HepG2 (cell line): ENCODE results near the gene GLOD4. TPM values are rescaled to one million over a fixed set of nuclear protein-coding genes. Genes with fewer than 3 reads are reported as not detected.
"Not testable (repeated sequence)": the region's sequence is repeated elsewhere in the genome, so short reads cannot be mapped to it uniquely, and the experiment has no call there.

Experiments used
- ATAC-seq: fragments of 200-7000 bp; cut with Tn5 transposase; 3 replicates; pipeline ENCODE4 v1.9.1; 2020; ENCODE audit warnings: mild to moderate bottlenecking, moderate library complexity
- BruUV-seq: library from RNA; stranded (reverse); fragments of 400-500 nt; replicated peaks from 2 replicates; lab custom pipeline; 2021; lab: Mats Ljungman, UMichigan
- CTCF ChIA-PET: fragments of 300-600 bp; formaldehyde crosslinking; extraction: SDS; loops from one replicate; lab custom pipeline; 2021; ENCODE audit warnings: low total read pairs, inconsistent platforms, low intra/inter-chr PET ratio; lab: Yijun Ruan, JAX
- POLR2A ChIA-PET: fragments of 350-600 bp; sonication (Branson Sonifier 250); formaldehyde crosslinking; loops from one replicate; lab custom pipeline; 2020; ENCODE audit warnings: antibody characterized with exemption, inconsistent platforms; lab: Yijun Ruan, JAX
- DNase-seq: peaks from one replicate; pipeline ENCODE4 v3.0.0-alpha.2; 2015; ENCODE audit warnings: low spot score
- FAIRE-seq: peaks from 3 replicates; lab custom pipeline; 2011; peaks lifted over from hg19 to GRCh38; lab: Jason Lieb, UNC
- H2AFZ ChIP-seq: one replicate; pipeline ENCODE4 v1.6.1; 2011; ENCODE audit warnings: low read length, inconsistent platforms
- H3K27ac ChIP-seq: fragments of 300-600 bp; 3 replicates; pipeline ENCODE4 v1.8.0; 2011; ENCODE audit warnings: mixed run types, mild to moderate bottlenecking, mixed read lengths, low read length, inconsistent platforms; ENCODE audit not compliant: insufficient read depth; ENCODE audit errors: extremely low read length
- H3K27me3 ChIP-seq, 2 experiments: fragments of 200-600 bp in 1 of 2; 2 replicates in 1 of 2; 3 replicates in 1 of 2; pipeline versions ENCODE4 v1.6.0 to v1.8.0; 2011; ENCODE audit warnings: low read length in 2 of 2, mild to moderate bottlenecking in 2 of 2, moderate library complexity in 2 of 2, inconsistent platforms in 1 of 2; ENCODE audit not compliant: insufficient read depth in 2 of 2, control insufficient read depth in 1 of 2
- H3K36me3 ChIP-seq, 2 experiments: fragments of 200-600 bp in 1 of 2; replicated peaks in 1 of 2; 2 replicates in 1 of 2; 3 replicates in 1 of 2; pipeline versions ENCODE4 v1.5.1 to v1.8.0; 2011; ENCODE audit warnings: low read length in 2 of 2, inconsistent platforms in 1 of 2; ENCODE audit not compliant: insufficient read depth in 2 of 2, control insufficient read depth in 1 of 2
- H3K4me1 ChIP-seq: 2 replicates; pipeline ENCODE4 v1.5.1; 2012; ENCODE audit warnings: low read length, inconsistent platforms; ENCODE audit not compliant: insufficient read depth
- H3K4me2 ChIP-seq: 2 replicates; pipeline ENCODE4 v1.6.0; 2011; ENCODE audit warnings: low read depth, low read length, inconsistent platforms
- H3K4me3 ChIP-seq, 3 experiments: fragments of 200-600 bp in 1 of 3; sonication (generic), shearing (Covaris generic) in 1 of 3; replicated peaks in 1 of 3; 2 replicates each; pipeline ENCODE4 v1.5.1; 2011 to 2016; ENCODE audit warnings: low read length in 3 of 3, inconsistent platforms in 2 of 3, low read depth in 2 of 3, mild to moderate bottlenecking in 2 of 3, control low read depth in 1 of 3, mixed read lengths in 1 of 3; ENCODE audit not compliant: insufficient read depth in 1 of 3
- H3K79me2 ChIP-seq: one replicate; pipeline ENCODE4 v1.6.1; 2011; ENCODE audit warnings: low read length, inconsistent platforms; ENCODE audit not compliant: insufficient read depth
- H3K9ac ChIP-seq: 2 replicates; pipeline ENCODE4 v1.6.0; 2011; ENCODE audit warnings: mild to moderate bottlenecking, low read depth, low read length, inconsistent platforms; ENCODE audit not compliant: insufficient read depth
- H3K9me3 ChIP-seq: 2 replicates; pipeline ENCODE4 v1.5.1; 2012; ENCODE audit warnings: mild to moderate bottlenecking, low read length
- H4K20me1 ChIP-seq: 2 replicates; pipeline ENCODE4 v1.6.0; 2011; ENCODE audit warnings: inconsistent platforms, mild to moderate bottlenecking, low read length, moderate library complexity; ENCODE audit not compliant: insufficient read depth
- ATF3 ChIP-seq: sonication (generic); formaldehyde crosslinking; IDR thresholded peaks from 2 replicates; pipeline ENCODE4 v1.4.0; 2020; ENCODE audit warnings: missing genetic modification reagents
- JARID2 ChIP-seq: sonication (generic); formaldehyde crosslinking; IDR thresholded peaks from 2 replicates; pipeline ENCODE4 v1.8.1; 2023; ENCODE audit warnings: missing genetic modification reagents, inconsistent platforms; ENCODE audit not compliant: insufficient replicate concordance
- MXI1 ChIP-seq: IDR thresholded peaks from 3 replicates; pipeline ENCODE4 v1.6.1; 2012; ENCODE audit warnings: low read depth, low read length, inconsistent platforms, borderline replicate concordance
- PRDM10 ChIP-seq: sonication (generic); formaldehyde crosslinking; IDR thresholded peaks from 2 replicates; pipeline ENCODE4 v1.4.0; 2020; ENCODE audit warnings: low read depth, missing genetic modification reagents
- SOX13 ChIP-seq, 3 experiments: fragments of 450-650 bp in 1 of 3; sonication (generic) in 1 of 3; formaldehyde crosslinking in 1 of 3; IDR thresholded peaks in 2 of 3; conservative IDR thresholded peaks in 1 of 3; 2 replicates each; pipeline versions ENCODE4 v1.5.0 to v1.6.1; 2016 to 2020; ENCODE audit warnings: antibody characterized with exemption in 1 of 3, mild to moderate bottlenecking in 1 of 3, missing compliant biosample characterization in 1 of 3, missing genetic modification reagents in 1 of 3, moderate library complexity in 1 of 3
- ZNF10 ChIP-seq: sonication (generic); formaldehyde crosslinking; IDR thresholded peaks from 2 replicates; pipeline ENCODE4 v1.4.0; 2020; ENCODE audit warnings: mild to moderate bottlenecking, low read depth, missing genetic modification reagents, borderline replicate concordance
- ZNF207 ChIP-seq: fragments of 450-650 bp; IDR thresholded peaks from 2 replicates; pipeline ENCODE4 v1.6.1; 2016; ENCODE audit warnings: antibody characterized with exemption, borderline replicate concordance
- ZNF263 ChIP-seq: sonication (generic); formaldehyde crosslinking; IDR thresholded peaks from 2 replicates; pipeline ENCODE4 v1.4.0; 2020; ENCODE audit warnings: missing genetic modification reagents
- ZNF367 ChIP-seq: sonication (generic); formaldehyde crosslinking; IDR thresholded peaks from 2 replicates; pipeline ENCODE4 v1.4.0; 2020; ENCODE audit warnings: missing genetic modification reagents, borderline replicate concordance
- ZNF614 ChIP-seq: IDR thresholded peaks from 2 replicates; pipeline ENCODE4 v1.6.1; 2018; ENCODE audit warnings: missing biosample characterization, missing genetic modification reagents, inconsistent platforms, borderline replicate concordance
- WGBS: methylation state at CpG from one replicate; pipeline ENCODE4 v1.1.6; 2017; ENCODE audit warnings: low lambda C conversion rate; 5-methylcytosine and 5-hydroxymethylcytosine counted together
- in situ Hi-C: cut with HindIII; loops from 2 replicates; pipeline ENCODE4 v1.10.0; 2017; ENCODE audit warnings: low pct_unique_long_range_greater_than_20kb; ENCODE audit not compliant: extremely low pct_ligation_motif_present
- intact Hi-C: fragments of 100-400 bp; cut with micrococcal nuclease; formaldehyde crosslinking; loops from one replicate; pipeline ENCODE4 v1.10.0; 2022; ENCODE audit not compliant: unreplicated experiment
- polyA plus RNA-seq, 8 experiments: library from polyadenylated mRNA; depleted of rRNA in 3 of 8; stranded (reverse) in 7 of 8; unstranded in 1 of 8; fragments of >200 nt; fragmentation: Illumina TruSeq in 4 of 8; extraction: Trizol in 4 of 8; gene quantifications; 2 replicates each; pipeline versions ENCODE4 v1.2.1 to v1.2.3, GENCODE V29; 2011 to 2016; ENCODE audit warnings: low read depth in 4 of 8, missing spikeins in 1 of 8, mixed read lengths in 1 of 8; ENCODE audit not compliant: insufficient read depth in 1 of 8
- total RNA-seq, 5 experiments: library from RNA; depleted of rRNA; stranded (reverse); fragments of >200 nt; fragmentation: Illumina TruSeq; extraction: Trizol; gene quantifications; 2 replicates each; pipeline ENCODE4 v1.2.3, GENCODE V29; 2016; ENCODE audit warnings: low read depth in 1 of 5
- TF ChIP-seq, protein P1 (sequence below): IDR thresholded peaks from 2 replicates; pipeline ENCODE4 v1.6.1; 2016; ENCODE audit warnings: control low read depth

GLOD4 gene
- total and polyA plus RNA-seq, 2 of the 13 experiments (the other 11 are each of a cell fraction or from before 2014, with no cell fraction given): 53.7 to 87.8 TPM

DNA sequence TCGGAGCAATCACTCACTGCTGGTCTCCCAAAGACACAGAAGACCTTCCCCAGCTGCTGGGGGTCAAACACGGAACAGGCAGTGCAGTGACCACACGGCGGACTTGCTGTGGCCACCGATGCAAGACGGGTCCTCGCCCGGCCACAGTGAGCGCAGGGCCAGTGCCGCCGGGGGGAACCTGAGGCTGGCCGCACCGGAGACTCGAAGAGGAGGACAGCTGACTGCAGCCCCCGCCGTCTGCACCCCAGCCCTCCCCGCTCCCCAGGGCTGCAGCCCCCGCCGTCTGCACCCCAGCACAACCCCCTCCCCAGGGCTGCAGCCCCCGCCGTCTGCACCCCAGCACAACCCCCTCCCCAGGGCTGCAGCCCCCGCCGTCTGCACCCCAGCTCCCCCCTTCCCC, 23.8 kb upstream of the GLOD4 start:
- H3K27me3 ChIP-seq, H3K4me2 ChIP-seq, CTCF ChIA-PET, POLR2A ChIA-PET, FAIRE-seq, intact Hi-C loops, H2AFZ ChIP-seq, ATAC-seq, H3K79me2 ChIP-seq, H4K20me1 ChIP-seq, DNase-seq, H3K4me3 ChIP-seq, H3K27ac ChIP-seq, in situ Hi-C loops, BruUV-seq, H3K9me3 ChIP-seq, H3K9ac ChIP-seq: not testable (repeated sequence)
- WGBS: 98% methylated on average over 14 of the region's 23 CpGs
- Histone ChIP-seq H3K36me3 (peaks cover 0 to 15% of the 10 kb centered on the region in 2 experiments; a peak in 4 of 5 replicates), H3K4me1 (peaks cover 15% of the 10 kb centered on the region)

DNA sequence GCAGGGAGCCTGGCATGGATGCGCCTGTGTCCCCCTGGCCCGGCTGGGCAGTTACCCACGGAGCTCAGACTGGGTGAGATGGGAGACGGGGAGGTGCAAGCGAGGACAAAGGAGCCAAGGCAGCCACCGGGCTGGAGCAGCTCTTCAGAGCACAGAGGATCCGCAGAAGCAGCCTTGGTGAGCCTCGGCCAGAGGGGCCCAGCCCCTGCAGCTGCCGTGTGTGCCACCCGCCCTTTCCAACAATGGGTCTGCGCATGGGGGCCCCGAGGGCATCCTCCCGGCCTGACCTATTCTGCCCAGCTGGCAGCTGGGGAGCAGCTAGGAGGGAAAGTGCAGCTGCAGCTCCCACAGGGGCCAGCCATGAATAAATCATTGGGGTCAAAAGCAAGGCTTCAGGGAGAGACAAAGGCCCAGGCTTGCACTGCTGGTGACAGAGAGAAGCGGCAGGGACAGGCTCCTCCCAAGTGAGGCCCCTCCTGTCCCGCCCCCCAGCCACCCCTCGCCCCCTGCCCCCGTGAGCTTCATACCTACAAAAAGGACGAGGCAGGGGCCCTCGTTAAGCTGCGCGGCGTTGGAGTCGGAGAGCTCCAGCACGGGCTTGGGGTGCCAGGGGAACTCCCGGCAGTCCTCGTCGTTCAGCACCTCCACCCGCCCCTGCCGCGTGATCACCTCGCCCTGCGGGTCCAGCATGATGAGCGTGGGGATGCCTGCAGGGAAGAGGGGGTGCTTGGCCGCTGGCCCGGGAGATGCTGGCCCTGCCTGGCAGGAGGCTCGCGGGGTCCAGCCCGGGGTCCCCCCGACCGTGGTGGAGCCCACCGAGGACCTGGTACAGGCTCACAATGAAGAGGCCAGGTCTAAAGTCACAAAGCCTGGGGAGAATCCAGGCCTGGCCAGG, 22.7 kb upstream of the GLOD4 start:
- intact Hi-C loops: no loop called here
- POLR2A ChIA-PET: no interaction called here
- no peak overlapping the region for H3K9ac ChIP-seq
- TF ChIP-seq, protein P1, sequence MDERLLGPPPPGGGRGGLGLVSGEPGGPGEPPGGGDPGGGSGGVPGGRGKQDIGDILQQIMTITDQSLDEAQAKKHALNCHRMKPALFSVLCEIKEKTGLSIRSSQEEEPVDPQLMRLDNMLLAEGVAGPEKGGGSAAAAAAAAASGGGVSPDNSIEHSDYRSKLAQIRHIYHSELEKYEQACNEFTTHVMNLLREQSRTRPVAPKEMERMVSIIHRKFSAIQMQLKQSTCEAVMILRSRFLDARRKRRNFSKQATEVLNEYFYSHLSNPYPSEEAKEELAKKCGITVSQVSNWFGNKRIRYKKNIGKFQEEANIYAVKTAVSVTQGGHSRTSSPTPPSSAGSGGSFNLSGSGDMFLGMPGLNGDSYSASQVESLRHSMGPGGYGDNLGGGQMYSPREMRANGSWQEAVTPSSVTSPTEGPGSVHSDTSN (CRISPR knock-in tag): no peak
- TF ChIP-seq ZNF10 (CRISPR knock-in tag) (no peak), ATF3 (CRISPR knock-in tag) (no peak), ZNF263 (CRISPR knock-in tag) (no peak), JARID2 (CRISPR knock-in tag) (no peak), ZNF207 (no peak), ZNF614 (CRISPR knock-in tag) (no peak), PRDM10 (no peak), ZNF367 (no peak), MXI1 (no peak), SOX13 (IDR thresholded peaks at IDR 0.05) (no peak), SOX13 (CRISPR knock-in tag; conservative IDR thresholded peaks at IDR 0.05 in 1 of 2, IDR thresholded peaks at IDR 0.05 in 1 of 2) (no peak)
- TF ChIP-seq, all 625 proteins: peak for 0
- Histone ChIP-seq H3K27me3 (no peaks in the 10 kb centered on the region), H2AFZ (no peak overlapping the region), H3K27ac (no peak overlapping the region), H4K20me1 (no peaks in the 10 kb centered on the region), H3K4me2 (no peak overlapping the region), H3K79me2 (no peaks in the 10 kb centered on the region), H3K36me3 (peaks cover 1 to 21% of the 10 kb centered on the region in 2 experiments; a peak in 3 of 5 replicates), H3K4me3 (no peak overlapping the region), H3K9me3 (no peaks in the 10 kb centered on the region), H3K4me1 (peaks cover 14% of the 10 kb centered on the region)
- DNase-seq (no peak), ATAC-seq (no peak), FAIRE-seq (no peak)
- BruUV-seq: no TSS peak
- CTCF ChIA-PET: no interaction called here
- WGBS: 97% methylated on average over 28 of the region's 41 CpGs
- in situ Hi-C loops: no loop called here
